GM18505 (cell line): ENCODE results near the gene OR10A2.
"Not testable (repeated sequence)": the region's sequence is repeated elsewhere in the genome, so short reads cannot be mapped to it uniquely, and the experiment has no call there.

Source experiments
- ATAC-seq: cut with Tn5 transposase; IDR thresholded peaks from one replicate; pipeline ENCODE4 v1.9.1; 2021; ENCODE audit not compliant: unreplicated experiment
- POLR2A ChIP-seq: IDR thresholded peaks from 4 replicates; pipeline ENCODE4 v1.6.1; 2011; ENCODE audit warnings: borderline replicate concordance; ENCODE audit not compliant: insufficient read depth, insufficient read length; ENCODE audit errors: extremely low read depth

The OR10A2 gene, protein sequence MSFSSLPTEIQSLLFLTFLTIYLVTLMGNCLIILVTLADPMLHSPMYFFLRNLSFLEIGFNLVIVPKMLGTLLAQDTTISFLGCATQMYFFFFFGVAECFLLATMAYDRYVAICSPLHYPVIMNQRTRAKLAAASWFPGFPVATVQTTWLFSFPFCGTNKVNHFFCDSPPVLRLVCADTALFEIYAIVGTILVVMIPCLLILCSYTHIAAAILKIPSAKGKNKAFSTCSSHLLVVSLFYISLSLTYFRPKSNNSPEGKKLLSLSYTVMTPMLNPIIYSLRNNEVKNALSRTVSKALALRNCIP

DNA sequence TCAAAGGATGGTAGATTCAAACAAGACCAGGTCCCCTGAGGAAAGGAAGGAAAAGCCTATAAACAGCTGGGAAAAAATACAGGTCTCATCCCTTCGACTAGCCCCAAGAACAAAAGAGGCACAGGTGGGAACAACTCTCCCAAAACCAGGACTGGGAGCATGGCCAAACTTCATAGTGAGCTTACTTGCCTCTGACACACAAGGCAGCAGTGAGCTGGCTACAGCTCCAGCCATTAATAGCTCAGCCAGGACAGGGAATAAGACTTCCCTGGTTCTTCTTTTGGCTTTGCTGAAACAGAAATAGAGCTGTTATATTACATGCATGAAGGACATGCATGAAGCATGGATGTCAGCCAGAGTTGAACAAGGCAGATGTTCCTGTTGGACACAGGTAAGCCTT lies at the start of gene OR10A2:
Gene OR10A2 (plus strand): TSS at position 97 of the 400 bp plus-strand sequence. CDS start 6,698 bp downstream, outside the sequence.
- ATAC-seq = no peak
- TF ChIP-seq POLR2A = no peak

DNA sequence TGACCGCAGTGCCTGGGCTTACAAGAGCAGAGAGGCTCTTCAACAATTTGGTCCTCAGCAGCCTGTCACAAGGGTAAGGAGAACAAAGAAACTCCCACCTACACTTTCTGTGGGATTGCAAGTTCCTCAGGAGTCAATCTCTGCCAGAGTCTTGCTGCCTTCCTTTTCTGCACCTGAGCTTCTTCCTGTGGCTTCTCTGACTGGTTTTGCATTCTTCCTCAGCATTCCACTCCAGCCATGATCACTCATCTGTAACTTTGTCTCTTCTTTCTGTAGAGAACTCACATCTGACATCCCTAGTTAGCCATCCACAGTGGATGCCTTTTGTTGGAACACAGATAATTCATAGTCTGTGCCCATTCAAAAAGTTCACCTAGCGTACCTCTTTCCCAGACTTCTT lies 49.2 kb upstream of the OR10A2 start:
- ATAC-seq = no peak
- TF ChIP-seq POLR2A = no peak

DNA sequence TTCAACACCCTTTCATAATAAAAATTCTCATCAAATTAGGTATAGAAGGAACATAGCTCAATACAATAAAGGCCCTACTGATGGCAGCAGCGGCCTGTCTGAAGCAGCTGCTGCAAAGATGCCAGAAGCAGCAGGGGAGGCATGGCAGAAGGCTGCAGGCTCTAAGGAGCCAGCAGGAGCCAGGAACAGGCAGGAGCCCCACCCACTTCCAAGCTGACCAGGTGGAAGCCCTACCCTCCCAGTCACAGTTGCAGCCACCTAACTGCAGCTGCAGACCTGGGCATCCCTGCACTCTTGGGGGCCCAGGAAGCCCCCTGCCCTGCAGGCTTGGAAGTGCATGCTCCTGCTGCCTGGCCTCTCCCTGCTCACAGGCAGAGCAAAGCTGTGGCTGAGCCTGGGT lies 45.2 kb upstream of the OR10A2 start:
- ATAC-seq = no peak
- no peak for TF ChIP-seq POLR2A

DNA sequence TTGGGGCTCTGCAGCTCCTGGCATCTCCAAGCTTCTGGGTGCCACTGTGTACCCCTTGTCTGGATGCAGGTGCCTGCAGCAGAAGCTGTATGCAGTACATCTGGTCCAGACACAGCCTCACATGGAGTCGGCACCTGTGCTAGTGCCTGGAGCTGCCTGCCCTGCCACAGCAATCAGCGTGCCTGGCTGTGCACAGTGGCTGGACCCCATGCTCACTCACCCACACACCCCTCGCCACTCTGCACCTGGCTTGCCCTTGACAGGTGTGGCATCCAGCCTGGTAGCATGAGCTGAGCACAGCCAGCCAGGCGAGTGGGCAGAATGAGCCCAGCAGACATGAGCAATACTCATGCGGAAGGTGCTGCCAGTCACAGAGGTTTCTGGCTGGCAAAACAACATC lies 43.9 kb upstream of the OR10A2 start:
- ATAC-seq = no peak
- TF ChIP-seq POLR2A = no peak

DNA sequence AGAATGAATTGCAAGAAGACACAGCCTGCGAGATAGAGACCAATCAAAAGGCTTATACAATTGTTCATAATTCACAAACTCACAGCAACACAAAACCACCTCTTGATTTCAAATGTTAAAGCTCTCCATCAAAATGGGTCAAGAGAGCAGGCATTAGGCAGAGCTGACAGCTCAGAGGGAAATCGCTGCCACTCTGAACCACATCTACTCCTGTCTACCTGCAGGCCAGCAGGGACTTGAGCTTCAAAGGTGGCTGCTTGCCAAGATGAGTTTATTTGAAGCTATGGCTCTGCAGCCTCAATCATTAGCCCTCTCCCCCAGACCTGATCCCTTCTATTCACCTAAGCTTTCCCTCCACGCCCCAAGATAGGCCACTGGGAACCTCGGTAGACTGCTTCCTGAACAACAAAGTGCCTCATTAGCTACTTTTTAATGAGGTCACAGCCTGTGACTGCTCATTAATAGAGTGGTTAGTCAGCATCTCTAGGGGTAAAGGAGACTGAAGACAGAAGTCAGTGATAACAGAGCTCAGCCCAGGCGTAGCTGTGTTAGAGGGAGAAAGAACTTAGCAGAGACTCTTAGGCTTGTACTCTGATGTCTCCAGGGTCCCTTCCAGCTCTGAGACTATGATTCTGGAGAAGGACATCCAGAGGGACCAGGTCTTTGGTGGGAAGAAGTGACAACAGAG lies 38.6 kb upstream of the OR10A2 start:
- no peak for ATAC-seq
- TF ChIP-seq POLR2A = no peak

DNA sequence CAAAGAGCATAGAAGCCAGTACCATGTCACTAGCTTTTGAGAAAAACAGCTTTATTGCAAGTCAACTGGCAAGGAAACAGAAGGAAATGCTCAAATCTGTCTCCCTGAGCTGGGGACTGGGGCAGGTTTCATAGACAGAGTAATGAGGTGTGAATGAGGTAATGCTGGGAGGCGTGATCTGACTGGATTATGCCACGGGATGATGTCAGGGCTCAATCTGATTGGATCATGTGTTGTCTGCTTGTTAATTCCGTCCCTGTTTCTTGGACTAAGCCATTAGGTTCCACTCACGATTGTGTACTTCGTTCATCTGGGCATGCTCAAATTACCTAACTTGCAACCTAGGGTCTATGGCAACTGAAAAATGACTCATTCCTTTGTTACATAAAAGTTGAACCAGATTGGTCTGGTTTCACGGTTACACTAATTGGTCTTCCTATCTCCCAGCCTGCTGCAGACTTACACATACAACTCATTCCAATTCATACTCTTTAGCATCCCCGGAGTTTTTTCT lies 37.6 kb upstream of the OR10A2 start:
- TF ChIP-seq POLR2A = no peak
- no peak for ATAC-seq

DNA sequence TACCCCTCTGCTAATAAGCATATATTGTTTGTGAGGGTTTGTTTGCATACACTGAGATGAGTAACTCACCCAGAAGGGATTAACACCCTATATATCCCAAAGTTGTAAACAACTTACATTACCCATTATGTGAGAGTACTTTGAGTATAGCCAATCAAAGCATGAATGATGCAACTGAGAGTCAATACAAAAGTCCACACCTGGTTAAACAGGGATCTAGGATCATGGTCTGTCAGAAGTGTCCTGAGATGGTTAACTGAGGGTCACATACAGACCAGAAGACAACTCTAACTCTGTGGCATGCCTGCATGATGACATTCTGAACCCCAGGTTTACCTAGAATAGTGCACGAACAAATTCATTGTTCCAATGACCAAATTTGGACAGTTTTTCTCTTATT lies 34.8 kb upstream of the OR10A2 start:
- no peak for ATAC-seq
- no peak for TF ChIP-seq POLR2A

DNA sequence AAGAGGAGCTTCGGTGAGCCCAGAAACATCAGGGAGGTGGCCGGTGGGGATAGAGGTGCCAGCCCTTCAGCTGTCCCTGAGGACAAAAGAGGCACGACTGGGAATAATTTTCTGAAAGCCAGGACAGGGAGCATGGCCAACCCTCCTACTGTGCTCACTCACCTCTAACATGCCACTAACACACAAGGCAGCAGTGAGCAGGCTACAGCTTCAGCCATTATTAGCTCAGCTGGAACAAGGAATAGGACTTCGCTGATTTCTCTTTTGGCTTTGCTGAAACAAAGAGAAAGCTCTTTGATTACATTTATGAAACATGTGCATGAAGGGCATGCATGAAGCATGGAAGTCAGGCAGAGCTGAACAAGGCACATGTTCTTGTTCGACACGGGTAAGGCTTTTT lies 29.5 kb upstream of the OR10A2 start:
- no peak for TF ChIP-seq POLR2A
- ATAC-seq = no peak

DNA sequence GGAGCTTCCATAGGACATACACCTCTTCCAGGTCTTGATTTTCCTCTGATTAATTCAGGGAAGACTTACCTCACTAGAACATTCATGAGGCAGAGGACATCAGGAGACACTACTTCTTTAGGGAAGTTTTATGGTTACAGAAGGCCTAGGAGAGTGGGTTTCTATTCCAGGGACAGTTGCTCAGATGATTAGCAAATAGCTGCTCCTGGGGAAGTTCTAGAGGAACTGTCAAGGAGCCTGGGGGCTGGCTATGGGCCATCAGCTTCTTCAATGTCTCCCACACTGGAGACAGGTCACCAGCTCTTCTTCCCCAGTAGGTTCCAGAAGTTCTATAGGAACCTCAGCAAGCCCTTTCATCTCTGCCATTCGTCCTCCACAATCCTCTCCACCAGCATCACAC lies 28.8 kb upstream of the OR10A2 start:
- no peak for ATAC-seq

DNA sequence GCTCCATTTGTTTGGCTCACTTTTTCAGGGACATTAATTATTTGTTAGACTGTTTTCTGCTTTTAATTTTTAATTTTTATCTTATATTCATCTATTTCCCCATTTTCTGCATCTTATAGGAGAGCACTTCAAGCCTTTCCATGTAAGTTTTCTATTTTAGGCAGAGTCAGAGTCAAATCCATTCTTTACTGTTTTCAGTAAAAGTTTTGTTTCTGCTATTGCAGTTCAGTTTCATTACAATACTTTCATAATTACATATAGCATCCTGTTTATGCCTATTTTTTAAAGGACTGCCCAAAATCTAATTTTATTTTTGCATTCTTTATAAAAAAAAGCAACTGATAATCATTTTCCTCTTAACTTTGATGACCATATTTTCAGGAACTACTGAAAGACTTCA lies 21.2 kb upstream of the OR10A2 start:
- no peak for TF ChIP-seq POLR2A

More for the DNA sequence above, 28.8 kb upstream of the OR10A2 start:
- no peak for TF ChIP-seq POLR2A

DNA sequence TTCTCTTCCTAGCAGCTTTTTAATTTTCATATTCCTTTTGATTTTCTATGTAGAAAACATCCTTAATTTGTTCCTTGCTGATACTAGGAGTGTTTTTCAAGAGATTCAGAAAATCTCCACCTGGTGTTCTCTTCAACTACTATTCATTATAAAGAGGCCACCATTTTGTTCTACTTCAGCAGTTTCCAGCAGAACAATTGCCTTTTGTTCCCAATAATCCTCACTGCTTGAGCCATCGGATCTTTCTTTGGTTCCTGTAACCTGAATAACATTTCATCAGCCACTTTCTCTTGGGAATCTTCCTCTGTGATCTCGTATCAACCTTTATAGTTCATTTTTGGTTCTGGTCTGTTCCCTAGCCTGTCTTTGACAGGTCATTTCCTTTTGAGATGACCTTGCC lies 19.2 kb upstream of the OR10A2 start:
- no peak for TF ChIP-seq POLR2A
- ATAC-seq = no peak

More for the DNA sequence above, 21.2 kb upstream of the OR10A2 start:
- no peak for ATAC-seq

DNA sequence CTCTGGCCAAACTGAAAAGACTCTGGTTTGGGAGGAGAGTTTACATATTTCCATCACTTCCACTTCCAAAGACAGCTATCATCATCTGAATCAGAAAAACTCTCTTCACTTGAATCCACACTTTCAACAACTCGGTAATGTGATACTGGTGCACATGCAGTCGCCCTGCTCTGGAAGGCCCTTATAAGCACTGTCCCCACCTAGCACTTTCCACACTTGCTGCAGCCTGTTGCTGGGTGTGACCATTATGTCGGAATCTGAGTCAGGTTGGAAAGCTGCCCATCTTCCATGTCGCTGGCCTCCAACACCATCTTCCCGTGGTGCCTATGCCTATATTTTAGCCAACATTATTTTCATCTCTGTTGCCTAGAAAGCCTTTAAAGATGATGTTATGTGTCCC lies 18.5 kb upstream of the OR10A2 start:
- TF ChIP-seq POLR2A = no peak
- no peak for ATAC-seq

DNA sequence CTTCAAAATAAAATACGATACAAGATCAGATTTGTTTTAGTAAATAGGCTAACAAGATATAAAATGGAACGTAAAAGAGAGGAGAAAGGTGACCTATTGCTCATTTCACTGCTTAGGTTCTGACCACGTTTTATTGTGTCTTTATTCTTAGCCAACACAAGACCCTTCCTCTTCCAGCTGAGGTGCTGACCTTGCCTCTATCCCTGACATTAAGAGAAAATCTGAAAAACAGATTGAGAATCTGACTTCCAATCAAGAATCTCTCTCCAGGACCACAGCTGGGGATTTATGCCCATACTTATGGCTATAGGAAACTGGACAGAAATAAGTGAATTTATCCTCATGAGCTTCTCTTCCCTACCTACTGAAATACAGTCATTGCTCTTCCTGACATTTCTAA lies 17.5 kb upstream of the OR10A2 start, which contains the start of gene OR10A5:
Gene OR10A5 (plus strand): TSS at position 301 of the 400 bp plus-strand sequence. CDS start 0 bp downstream, at position 301.
- no peak for TF ChIP-seq POLR2A
- no peak for ATAC-seq

DNA sequence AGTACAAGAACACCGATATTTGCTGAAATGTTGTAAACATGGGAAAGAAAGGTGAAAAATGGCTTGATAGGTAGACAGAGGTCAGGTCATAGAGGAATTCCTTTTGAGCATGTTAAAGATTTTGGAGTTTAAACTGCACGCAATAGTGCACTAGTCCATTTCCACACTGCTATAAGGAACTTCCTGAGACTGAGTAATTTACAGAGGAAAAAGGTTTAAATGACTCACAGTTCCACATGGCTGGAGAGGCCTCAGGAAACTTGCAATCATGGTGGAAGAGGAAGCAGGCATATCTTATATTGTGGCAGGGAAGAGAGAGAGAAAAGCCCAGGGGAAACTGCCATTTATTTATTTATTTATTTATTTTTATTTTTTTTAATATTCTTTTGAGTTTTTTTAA lies 12.3 kb upstream of the OR10A2 start:
- no peak for ATAC-seq
- TF ChIP-seq POLR2A = no peak

DNA sequence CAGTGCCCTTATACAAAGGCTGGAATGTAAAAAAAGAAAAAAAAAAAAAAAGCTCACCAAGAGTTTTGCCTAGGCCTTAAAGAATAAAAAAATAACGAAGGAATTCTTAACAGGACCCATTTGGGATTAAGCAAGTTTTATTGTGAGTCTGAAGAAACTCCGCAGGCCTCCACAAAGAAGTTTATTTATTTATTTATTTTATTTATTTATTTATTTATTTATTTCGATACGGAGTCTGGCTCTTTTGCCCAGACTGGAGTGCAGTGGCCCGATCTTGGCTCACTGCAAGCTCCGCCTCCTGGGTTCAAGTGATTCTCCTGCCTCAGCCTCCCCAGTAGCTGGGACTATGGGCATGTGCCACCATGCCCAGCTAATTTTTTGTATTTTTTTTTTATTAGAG lies 8.1 kb upstream of the OR10A2 start:
- not testable (repeated sequence) for ATAC-seq
